Testis (tissue), 2 donors: ENCODE data around the gene NAP1L1.

Experiments used
- POLR2A ChIP-seq: fragments of 450-650 bp; IDR thresholded peaks from one replicate; pipeline ENCODE4 v1.6.1; 2017; ENCODE audit warnings: antibody characterized with exemption, mild to moderate bottlenecking, moderate library complexity
- TF ChIP-seq, protein P1 (sequence below), 3 experiments: fragments of 450-650 bp in 2 of 3; fragments of 200-600 bp in 1 of 3; sonication (generic) in 1 of 3; IDR thresholded peaks; one replicate each; pipeline ENCODE4 v1.5.1; 2016 to 2019; ENCODE audit warnings: antibody characterized with exemption in 3 of 3, mild to moderate bottlenecking in 2 of 3, moderate library complexity in 1 of 3

DNA sequence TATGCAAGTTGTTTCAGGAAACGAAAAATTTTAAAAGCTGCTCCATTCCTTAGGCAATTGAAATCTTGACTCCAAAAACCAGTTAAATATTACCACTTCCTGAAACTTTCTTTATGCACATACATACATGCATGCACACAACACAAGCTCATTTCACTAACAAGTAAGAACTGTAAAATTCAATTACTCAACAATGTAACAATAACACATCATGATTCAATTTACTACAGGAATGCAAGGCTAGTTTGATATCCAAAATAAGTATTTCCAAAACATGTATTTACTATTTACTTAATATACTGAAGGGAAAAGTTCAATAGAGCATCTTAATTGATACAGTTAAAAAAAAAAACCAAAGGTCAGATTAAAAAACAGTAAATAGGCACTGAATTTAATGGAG, 19.6 kb downstream of the NAP1L1 start:
- TF ChIP-seq, protein P1, sequence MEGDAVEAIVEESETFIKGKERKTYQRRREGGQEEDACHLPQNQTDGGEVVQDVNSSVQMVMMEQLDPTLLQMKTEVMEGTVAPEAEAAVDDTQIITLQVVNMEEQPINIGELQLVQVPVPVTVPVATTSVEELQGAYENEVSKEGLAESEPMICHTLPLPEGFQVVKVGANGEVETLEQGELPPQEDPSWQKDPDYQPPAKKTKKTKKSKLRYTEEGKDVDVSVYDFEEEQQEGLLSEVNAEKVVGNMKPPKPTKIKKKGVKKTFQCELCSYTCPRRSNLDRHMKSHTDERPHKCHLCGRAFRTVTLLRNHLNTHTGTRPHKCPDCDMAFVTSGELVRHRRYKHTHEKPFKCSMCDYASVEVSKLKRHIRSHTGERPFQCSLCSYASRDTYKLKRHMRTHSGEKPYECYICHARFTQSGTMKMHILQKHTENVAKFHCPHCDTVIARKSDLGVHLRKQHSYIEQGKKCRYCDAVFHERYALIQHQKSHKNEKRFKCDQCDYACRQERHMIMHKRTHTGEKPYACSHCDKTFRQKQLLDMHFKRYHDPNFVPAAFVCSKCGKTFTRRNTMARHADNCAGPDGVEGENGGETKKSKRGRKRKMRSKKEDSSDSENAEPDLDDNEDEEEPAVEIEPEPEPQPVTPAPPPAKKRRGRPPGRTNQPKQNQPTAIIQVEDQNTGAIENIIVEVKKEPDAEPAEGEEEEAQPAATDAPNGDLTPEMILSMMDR (IDR thresholded peaks at IDR 0.05), result no peak
- no peak for TF ChIP-seq POLR2A
